NCI-H1105 treated with DMSO at 0.1 percent for 48 hours (cell line): ENCODE data around the gene GRAMD1B.

Experiments used
- DNase-seq: peaks from one replicate; lab custom pipeline; 2025; lab: John Stamatoyannopoulos, UW

GRAMD1B gene

DNA sequence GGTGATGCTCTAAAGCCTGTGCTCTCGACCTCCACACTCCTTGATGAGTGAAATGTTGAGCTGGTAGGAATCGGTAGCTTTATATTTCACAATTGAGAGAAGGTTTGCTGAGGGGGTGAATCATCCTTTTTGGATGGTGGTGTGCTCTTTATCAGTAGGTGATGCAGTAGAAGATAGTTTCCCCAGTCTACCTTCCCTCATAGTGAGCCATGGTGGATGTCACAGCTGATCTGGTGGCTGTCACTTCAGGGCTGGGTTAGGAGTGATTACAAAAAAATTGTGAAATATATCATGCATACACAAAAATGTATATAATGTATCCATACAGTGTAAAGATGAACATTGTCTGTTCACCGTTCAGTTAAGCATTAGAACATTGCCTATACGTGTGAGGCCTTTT lies 105.3 kb downstream of the GRAMD1B start:
- DNase-seq = no peak

DNA sequence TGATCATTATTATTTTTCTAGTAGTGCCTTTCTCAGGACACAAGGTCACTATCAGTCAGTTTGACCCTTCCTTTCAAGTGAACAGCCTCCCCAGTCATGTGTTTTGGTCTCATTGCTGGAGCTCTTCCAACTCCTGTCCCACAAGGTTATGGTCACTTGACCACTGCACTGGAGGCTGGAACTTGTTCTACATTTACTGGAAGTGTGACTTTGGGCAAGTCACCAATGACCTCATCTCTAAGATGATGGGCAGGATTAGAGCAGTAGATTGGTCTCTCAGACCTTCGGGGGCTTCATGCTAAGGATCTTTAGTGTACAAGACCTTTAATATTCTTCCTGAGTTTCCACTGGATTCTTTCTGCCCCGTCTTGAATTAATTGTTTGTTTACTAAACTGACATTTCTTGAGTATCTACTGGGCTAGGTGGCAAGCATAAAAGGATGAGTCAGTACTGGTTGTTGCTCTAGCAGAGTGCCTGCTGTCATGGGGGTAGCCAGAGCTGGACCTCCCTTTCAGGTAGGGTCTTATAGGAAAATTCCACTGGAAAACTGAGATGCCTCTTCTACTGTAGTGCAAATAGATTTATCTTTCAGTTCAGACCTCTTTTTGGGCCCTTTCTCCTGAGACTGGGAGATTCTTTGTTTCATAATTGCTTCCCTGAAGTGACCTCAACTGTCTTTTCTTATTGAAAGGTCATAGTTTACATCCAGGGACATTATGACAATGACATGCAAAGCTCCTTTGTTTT lies 106.8 kb downstream of the GRAMD1B start:
- no peak for DNase-seq

DNA sequence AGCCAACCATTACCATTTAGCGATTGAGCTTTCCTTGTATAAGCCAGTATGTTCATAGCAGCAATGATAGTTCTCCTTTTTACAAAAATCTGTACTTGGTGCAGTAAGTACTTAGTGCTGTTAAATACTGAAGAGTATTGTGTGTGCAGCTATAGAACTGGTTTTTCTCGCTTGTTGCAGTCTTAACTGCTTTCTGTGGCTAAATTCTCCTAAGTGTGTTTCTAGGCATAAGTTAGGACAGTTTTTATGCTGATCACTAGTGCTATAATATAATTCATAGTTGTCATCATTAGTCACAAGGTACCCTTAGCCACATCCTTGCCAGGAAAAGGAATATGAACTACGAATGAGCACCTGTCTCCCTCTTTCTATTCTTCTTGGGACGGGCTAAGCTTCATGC lies 107.7 kb downstream of the GRAMD1B start:
- no peak for DNase-seq

DNA sequence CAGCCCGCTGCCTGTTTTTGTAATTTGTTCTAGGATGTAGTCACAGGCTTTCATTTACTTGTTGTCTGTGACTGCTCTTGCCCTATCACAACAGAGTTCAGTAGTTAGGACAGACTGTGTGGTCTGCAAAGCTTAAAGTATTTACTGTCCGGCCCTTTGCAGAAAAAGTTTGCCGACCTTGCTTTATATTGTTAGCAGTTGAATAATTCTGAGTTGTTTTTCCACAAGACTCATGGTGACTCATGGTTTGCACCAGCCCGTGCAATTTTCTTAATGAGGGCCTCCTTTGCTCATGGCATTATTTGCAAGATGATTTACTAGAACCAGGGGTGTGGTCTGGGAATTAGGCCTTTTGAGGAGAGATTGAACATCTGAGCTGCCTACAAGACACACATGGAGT lies 113.7 kb downstream of the GRAMD1B start:
- DNase-seq = no peak

DNA sequence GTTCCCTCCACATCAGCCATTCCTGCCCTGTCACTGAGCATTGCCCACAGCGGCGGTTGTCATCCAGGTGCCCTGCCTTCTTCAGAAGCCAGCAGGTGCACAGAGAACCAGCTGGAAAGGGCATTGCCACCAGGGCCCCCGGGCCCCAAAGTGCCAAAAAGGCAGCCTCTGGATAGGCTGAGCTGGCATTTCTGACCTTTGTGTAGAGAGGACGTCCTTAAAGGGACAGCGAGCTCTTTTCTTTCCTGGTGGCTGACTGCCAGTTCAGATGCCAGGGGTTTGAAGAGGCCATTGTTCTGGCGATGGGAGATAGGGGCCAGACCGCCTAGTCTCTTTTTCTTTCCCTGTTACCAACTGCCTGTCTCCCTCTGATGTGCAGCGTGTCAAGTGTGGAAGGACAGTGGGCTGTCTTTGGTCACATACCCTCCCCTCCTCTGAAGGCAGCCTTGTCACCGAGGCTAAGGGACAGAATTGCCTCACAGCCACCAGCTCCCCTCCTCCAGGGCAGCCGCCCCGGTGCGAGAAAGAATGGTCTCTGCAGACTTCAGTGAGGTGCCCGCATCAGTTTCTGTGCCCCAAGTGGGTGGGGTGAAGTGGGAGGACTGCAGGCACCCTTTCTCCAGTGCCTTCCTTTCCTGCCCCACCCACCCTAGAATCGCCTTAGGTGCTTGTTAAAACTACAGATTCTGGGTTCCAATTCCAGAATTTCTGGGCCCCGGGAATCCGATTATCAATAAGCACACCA lies 114.7 kb downstream of the GRAMD1B start:
- DNase-seq = peak; percentile 76

DNA sequence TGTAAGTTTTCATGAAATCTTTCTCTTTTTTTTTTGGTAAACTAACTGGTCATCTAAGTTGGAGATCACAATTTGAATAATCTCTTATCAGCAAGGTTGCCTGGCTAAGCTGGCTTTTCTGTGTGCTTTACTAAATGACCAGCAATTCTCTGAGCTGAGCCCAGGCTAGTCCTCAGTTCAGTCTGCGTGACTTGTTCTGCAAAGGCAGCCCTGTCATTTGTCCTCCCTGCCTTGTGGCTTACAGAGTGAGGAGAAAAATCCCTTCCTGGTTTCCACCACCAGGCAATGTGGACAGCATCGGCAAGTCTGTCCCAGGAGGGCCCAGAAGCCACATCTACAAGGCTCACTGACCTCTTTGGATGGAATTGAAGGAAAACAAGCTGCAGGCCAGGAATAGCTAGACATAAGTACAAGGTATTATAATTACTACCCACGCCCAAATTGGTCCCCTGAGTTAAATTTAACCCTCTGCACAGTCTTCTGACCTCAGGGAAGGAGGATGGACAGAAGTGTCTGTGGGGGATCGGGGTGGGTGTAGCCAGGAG lies 115.7 kb downstream of the GRAMD1B start:
- DNase-seq = no peak

DNA sequence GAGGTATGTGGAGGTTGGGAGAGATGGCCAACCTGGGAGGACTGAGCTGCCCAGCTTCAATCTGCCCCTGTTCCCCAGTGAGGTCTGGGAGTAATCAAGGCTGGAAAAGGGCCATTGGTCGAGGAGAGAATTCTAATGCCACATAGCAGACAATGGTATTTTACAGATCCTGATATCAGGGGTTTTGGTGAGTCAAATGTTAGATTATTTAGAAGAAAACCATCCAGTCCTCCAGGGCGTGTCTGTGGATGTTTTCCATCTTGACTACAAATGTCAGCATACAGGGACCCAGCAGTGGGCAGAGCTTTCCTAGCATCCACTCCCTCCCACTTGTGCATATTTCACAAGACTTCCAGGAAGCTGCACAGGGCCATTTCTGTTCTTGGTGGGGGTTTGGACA lies 116.4 kb downstream of the GRAMD1B start:
- DNase-seq = no peak

DNA sequence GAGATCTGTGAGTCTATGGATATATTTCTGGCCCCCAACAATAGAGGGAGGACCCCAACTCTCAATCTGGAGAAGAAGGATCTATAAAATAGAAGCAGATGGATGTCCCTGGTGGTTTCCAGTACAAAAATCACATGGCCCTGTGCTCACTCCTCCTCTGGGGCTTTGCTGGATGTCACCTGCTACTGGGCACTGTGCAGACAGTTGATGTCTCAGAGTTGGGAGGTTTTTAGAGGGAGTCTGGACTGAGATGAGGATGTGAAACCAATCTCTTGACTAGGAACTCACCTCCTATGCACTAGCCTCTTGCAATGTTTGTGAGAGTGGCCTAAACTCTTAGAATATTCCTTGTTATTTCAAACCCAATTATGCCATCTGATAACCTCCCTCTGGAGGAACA lies 117.1 kb downstream of the GRAMD1B start:
- no peak for DNase-seq

DNA sequence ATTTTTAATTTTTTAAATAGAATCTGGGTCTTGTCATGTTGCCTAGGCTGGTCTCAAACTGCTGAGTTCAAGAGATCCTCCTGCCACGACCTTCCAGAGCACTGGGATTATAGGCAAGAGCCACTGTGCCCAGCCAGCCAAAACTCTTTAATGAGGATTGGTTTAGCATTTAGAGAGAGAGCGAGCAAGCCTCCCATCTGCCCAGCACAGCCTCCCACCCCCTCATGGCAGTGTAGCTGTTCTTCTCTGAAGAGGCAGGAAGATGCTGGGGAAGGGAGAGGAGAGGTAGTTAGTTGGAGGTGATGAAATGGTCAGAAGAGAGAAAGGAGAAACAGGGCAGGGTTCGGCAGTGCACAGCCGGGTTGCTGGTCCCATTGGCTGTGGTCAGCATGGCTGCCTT lies 118.7 kb downstream of the GRAMD1B start:
- DNase-seq = no peak

DNA sequence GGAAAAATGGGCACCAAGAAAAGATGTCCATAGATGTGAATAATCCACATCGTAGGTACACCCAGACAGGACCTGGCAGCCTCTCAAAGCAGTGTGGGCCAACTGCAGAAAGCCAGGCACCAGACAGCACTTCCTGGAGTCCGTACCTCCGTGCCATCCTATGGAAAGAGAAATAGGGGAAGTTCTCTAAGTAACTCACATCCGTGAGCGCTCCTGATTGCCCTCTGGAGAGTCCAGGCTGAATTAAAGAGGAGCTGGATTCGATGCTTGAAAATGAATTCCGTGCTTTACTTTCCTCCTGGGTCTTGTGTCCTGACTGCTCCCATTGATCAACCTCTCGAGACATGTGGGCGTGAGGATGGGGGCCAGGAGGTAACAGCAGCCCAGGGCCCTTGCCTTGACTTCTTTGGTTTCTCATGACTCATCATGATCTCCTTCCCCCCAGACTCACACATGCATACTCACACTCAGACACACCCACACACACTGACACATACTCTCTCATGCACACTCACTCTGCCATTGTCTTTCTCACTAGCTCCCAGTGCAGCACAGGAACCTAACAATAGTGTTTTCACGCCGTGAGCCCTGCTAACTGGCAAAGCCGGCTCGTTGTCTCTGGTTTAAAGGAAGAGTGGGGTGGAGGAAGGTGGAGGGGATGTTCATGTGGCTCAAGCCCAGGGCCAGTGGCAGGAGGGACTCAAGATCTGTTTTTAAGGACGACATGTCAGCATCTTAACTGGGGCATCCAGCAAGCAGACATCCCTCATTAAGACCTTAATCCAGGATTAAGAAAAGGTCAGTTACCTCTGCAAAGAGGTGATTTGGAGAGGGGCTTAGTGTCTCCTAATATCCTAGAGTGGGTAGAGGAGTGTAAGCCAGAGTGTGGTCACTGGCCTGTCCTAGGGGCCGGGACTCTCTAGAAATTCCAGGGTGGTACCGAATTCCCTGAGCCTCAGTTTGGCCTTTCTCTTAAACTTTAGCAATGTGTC lies 120.2 kb downstream of the GRAMD1B start:
- DNase-seq = no peak

DNA sequence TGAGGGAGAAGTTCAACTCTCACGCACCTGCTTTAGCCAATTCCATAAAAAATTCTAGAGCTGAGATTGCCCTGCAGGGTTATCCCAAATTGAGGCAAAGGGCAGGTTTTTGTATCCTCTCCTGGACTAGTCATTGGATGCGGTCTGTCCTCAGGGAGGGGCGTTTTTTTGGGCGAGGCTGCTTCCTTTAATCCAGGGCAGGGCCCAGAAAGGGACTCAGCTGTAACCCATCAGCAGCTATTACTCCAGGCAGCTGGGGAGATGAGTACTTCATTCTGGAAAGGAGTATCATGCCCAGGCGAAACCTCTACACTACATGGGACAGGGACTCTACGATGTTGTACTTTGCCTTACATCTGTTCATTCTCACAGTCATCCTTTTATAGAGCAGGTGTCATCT lies 121.0 kb downstream of the GRAMD1B start:
- no peak for DNase-seq

DNA sequence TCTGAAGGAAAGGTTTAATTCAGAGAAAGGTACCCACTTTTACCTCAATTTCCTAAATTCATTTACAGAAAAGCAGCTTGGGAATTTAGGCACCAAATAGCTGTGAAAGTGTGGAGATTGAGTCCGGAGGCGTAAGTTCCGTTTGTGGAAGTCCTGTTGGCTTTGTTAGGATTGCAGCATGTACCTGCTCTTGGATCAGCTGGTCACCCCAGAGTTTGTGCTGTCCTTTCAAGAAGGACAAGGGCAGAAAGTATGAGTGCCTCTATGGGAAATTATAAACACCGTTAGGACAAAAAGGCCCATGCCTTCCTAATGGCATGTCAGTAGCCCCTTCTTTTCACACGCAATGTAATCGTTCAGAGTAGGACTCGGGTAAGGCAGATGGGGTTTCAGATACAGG lies 126.6 kb downstream of the GRAMD1B start:
- DNase-seq = no peak

DNA sequence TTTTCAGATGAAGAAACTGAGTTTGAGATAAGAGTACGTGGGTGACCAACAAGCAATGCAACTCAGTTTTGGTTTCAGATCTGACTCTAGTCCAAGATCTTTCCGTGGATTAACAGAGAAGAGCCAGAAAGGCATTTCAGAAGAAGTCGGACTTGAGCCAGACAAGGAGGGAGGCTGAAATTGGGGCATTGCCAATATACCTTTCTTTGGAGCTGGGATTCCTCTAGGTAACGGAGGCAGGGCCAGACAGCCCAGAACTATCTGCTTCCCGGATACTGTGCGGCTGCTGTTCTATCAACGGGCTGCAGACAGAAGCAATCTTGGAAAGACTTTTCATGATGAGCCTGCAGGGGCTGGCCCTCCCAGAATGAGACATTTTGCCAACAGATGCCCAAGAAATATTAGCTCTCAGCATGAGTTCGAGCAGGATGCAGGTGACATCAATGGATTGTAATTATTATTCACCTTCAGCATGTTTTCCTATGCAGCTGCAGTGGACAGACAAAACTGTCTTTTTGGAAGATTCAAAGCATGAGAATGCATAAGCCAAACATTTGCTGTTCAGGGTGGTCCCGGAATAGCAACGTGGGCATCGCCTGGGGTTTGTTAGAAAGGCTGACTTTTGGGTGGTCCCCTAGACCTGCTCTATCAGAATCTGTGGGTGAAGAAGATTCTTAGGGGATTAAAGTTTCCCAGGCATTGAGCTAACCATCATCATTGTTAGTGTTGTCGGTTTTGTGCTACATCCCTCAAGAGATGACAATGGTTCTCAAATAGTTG lies 128.7 kb downstream of the GRAMD1B start:
- no peak for DNase-seq

DNA sequence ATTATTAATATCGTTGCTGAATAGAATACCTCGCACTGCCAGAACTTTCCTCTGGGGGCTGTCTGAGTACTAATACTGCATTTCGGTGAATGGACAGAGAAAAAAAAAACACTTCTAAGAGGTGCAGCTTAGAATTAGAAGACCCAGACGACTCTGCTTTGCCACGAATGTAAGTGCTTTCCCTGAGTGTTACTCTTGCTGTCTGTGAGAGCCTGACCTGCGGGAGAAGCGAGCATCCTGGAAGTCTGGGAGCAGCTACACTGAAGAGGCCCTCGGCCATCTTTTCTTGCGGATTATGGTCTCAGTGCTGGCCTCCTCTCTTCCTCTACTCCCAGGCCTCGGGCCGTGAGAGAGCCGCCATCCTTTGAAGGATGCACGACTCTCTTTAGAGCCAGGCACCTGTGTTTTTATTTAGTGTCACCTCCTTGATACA lies 129.5 kb downstream of the GRAMD1B start:
- DNase-seq = peak; percentile 70

DNA sequence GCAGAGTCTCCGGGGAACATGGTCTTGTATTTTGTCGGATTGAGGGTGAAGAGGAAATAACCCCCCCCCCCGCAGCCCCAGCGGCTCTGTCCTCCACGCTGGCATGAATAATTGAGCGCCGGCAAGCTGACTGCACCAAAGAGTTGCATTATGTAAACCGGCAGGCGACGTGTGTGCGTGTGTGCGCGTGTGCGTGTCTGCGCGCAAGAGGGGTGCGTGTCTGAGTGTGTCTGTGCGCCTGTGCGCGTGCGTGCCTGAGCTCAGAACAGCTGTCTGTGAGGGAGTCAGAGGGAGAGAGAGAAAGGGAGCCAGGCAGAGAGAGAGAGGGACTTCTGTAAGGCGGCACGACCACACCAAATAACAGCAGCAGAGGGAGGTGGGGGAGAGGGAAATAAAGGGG lies 129.9 kb downstream of the GRAMD1B start:
- peak; percentile 85 for DNase-seq

DNA sequence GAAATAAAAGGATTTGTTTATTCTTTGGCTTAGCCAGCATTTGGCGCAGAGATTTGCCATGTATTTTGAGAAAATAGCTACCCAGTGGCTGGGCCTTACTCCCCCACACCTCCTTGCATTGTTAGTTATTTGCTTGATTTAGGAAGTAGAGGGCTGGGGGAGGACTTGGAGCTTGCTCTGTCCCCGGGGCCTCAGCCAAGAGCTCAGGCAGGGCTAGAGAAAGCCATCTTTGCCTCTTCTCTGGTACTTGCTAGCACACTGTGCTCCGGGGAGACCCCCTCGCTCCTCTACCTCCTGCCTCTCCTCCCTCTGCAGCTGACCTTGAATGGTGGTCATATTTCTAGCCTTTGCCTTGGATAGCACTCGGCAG lies 131.3 kb downstream of the GRAMD1B start:
- DNase-seq = no peak

DNA sequence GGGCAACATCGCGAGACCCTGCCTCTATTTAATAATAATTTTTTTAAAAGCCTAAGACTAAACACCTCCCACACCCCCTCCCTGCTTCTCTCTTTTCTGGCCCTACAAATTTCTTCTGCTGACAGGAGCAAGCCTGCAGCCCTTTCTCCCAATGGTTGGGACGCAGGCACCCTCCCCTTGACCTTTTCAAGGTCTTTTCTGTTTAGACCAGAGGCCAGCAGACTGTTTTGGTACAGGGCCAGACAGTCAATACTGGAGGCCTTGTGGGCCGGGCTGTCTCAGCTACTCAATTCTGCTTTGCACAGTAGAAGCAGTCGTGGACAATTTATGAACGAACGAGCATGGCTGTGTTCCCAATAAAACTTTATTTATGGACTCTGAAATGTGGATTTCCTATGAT lies 132.1 kb downstream of the GRAMD1B start:
- no peak for DNase-seq

DNA sequence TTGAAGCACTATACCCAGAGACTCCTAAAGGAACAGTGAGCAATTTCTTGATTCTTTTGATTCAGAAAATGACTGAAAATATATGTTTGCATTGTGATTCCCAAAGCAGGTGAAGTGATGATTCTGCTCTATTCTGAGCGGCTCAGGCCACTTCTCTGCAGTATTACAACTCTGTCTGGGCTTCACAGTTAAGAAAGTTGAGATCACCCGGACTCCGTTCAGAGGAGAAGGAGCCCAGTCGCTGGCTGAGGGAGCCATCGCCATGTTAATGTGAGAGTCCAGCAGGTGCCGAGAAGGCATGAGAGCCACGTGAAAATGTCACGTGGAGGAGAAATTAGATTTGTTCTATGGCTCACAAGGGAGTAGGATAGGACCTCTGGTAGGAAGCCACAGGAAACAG lies 132.8 kb downstream of the GRAMD1B start:
- no peak for DNase-seq

DNA sequence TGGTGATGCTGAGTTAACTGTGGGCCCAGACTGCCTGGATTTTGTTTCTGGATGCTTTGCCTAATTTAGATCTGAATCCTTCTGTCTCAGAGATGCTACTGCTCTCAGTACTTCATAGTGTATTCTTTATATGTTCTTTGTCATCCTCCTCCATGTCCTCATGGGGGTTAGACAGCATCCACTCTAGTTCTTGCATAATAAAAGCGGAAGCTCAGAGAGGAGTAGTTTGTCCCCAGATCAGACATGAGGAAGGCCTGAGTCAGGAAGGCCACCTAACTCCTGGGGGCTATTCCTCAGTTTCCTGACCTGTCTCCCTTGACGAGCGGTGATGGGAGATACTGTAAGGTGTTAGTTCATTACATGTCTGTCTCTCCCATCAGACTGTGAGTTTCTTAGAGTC lies 134.2 kb downstream of the GRAMD1B start:
- DNase-seq = no peak

DNA sequence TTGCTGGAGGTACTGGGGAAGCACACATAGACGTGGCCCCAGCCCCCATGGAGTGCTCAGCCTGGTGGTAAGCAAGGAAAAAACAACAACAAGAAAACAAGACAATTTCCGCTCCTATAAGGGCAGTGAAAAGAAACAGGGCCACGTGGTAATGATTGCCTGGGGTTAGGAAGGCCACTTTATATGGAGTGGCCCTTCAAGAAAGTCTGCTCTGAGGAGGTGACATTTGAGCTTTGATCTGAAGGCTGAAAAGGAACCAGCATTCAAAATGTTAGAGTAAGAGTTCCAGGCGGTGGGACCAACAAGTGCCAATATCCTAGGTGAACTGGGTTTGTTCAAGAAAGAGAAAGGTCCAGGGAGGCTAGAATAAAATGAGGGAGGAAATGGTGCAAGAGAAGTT lies 136.8 kb downstream of the GRAMD1B start:
- no peak for DNase-seq

DNA sequence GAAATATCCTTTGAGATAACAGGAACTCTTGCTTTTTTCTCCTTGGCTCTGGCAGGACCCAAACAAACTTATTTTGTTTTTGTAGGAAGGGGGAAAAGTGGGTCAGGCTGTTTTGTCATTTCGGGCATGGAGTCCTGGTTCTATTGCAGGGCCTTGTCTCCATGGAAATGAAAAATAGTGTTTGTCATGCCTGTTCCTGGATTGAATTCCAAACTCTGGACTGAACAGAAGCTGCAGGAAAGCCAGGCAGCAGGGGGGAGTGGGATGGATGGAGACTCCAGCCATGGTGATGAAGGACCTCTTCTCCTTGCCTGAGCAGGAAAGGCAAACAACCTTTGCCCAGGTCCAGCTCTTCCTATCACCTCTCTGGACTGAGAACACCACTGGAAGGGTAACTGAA lies 137.4 kb downstream of the GRAMD1B start:
- no peak for DNase-seq
